Ishikawa (cell line): ENCODE results near the gene MEGF6.

Source experiments
- CEBPB ChIP-seq: IDR thresholded peaks from 2 replicates; pipeline ENCODE4 v1.6.1; 2012
- CREB1 ChIP-seq: IDR thresholded peaks from 2 replicates; pipeline ENCODE4 v1.6.1; 2012; ENCODE audit warnings: low read depth
- EGR1 ChIP-seq: IDR thresholded peaks from 2 replicates; pipeline ENCODE4 v1.6.1; 2012
- EP300 ChIP-seq: IDR thresholded peaks from 2 replicates; pipeline ENCODE4 v1.6.1; 2012; ENCODE audit warnings: borderline replicate concordance
- FOXM1 ChIP-seq: IDR thresholded peaks from 2 replicates; pipeline ENCODE4 v1.6.1; 2012; ENCODE audit warnings: low read depth, borderline replicate concordance
- NFIC ChIP-seq: IDR thresholded peaks from 2 replicates; pipeline ENCODE4 v1.6.1; 2012
- RAD21 ChIP-seq: IDR thresholded peaks from 2 replicates; pipeline ENCODE4 v1.6.1; 2012; ENCODE audit warnings: low read depth
- REST ChIP-seq: IDR thresholded peaks from 2 replicates; pipeline ENCODE4 v1.6.1; 2012; ENCODE audit warnings: low read depth, mild to moderate bottlenecking
- TAF1 ChIP-seq: IDR thresholded peaks from 2 replicates; pipeline ENCODE4 v1.6.1; 2012; ENCODE audit warnings: low read depth, mild to moderate bottlenecking
- TCF12 ChIP-seq: IDR thresholded peaks from 2 replicates; pipeline ENCODE4 v1.6.1; 2012; ENCODE audit warnings: low read depth
- TEAD4 ChIP-seq: IDR thresholded peaks from 2 replicates; pipeline ENCODE4 v1.6.1; 2012
- USF1 ChIP-seq: IDR thresholded peaks from 2 replicates; pipeline ENCODE4 v1.6.1; 2012
- YY1 ChIP-seq: IDR thresholded peaks from 2 replicates; pipeline ENCODE4 v1.6.1; 2012; ENCODE audit warnings: low read depth
- ZBTB7A ChIP-seq: IDR thresholded peaks from 2 replicates; pipeline ENCODE4 v1.6.1; 2012; ENCODE audit warnings: low read depth
- TF ChIP-seq, protein P1 (sequence below): IDR thresholded peaks from 2 replicates; pipeline ENCODE4 v1.6.1; 2012

MEGF6 gene

GRCh38 chr1:3476666-3477065 is 134.6 kb downstream of the MEGF6 start:
- TF ChIP-seq TCF12 = no peak
- no peak for TF ChIP-seq TEAD4
- TF ChIP-seq FOXM1 = no peak
- TF ChIP-seq ZBTB7A = no peak; the same call in 1 of the 2 replicates
- TF ChIP-seq CREB1 = no peak
- no peak for TF ChIP-seq REST
- TF ChIP-seq RAD21 = no peak
- TF ChIP-seq USF1 = no peak

- peak; percentile 40; the same call in 1 of the 2 replicates for TF ChIP-seq ZBTB7A
- TF ChIP-seq NFIC = no peak
Measured at GRCh38 chr1:3475839-3476573, 135.3 kb downstream of the MEGF6 start.

GRCh38 chr1:3474421-3474820 is 136.9 kb downstream of the MEGF6 start:
- TF ChIP-seq TAF1 = no peak
- TF ChIP-seq, protein P1, sequence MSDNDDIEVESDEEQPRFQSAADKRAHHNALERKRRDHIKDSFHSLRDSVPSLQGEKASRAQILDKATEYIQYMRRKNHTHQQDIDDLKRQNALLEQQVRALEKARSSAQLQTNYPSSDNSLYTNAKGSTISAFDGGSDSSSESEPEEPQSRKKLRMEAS = no peak
- TF ChIP-seq RAD21 = no peak
- TF ChIP-seq TEAD4 = no peak
- no peak for TF ChIP-seq USF1
- no peak for TF ChIP-seq CEBPB
- TF ChIP-seq CREB1 = no peak
- TF ChIP-seq EP300 = no peak
- TF ChIP-seq FOXM1 = no peak
- no peak for TF ChIP-seq EGR1
- TF ChIP-seq TCF12 = no peak
- no peak for TF ChIP-seq YY1
- TF ChIP-seq ZBTB7A = no peak
- TF ChIP-seq REST = no peak
- TF ChIP-seq NFIC = no peak

- TF ChIP-seq CEBPB (no peak), EGR1 (no peak), NFIC (no peak), TCF12 (no peak), TEAD4 (no peak), USF1 (no peak), EP300 (no peak), TAF1 (no peak), RAD21 (no peak), FOXM1 (no peak), REST (no peak)
- TF ChIP-seq, protein P1 = no peak
Measured at GRCh38 chr1:3474016-3474415, 137.3 kb downstream of the MEGF6 start.
